ENCODE data around the gene ACBD5. TPM values are rescaled to one million over a fixed set of nuclear protein-coding genes. Genes with fewer than 3 reads are reported as not detected.
"Not testable (repeated sequence)": the region's sequence is repeated elsewhere in the genome, so short reads cannot be mapped to it uniquely, and the experiment has no call there.

The ACBD5 gene
- total RNA-seq: 8.7 TPM

- peak within 1 kb of the TSS; percentile 96 to 98 for H3K27ac ChIP-seq
- intact Hi-C loops (cut with DNase I): loop anchor here (2.0 to 5.0 kb wide), 3 partner anchors 264 to 1042 kb away; partner anchors contain the start of genes ABI1 and RAB18
- no peak for TF ChIP-seq CTCF (IDR thresholded peaks at IDR 0.05)
- H3K4me1 ChIP-seq: peaks cover 0 to 21% of the 10 kb centered on the region in 2 donors
- H3K27me3 ChIP-seq: no peaks in the 10 kb centered on the region
- H3K36me3 ChIP-seq: no peaks in the 10 kb centered on the region
- DNase-seq (ENCODE audit: low spot score in 2 of 2): peak; percentile 79 to 95
- no peaks in the 10 kb centered on the region for H3K9me3 ChIP-seq
- H3K4me3 ChIP-seq: peak within 1 kb of the TSS; percentile 79 to 86
Observed at GRCh38 chr10:27240212-27241009, at the start of gene ACBD5. TSS of gene ACBD5 (minus strand) at chr10:27240797. CDS start at chr10:27240688, 109 bp downstream.

- Histone ChIP-seq H3K27ac (no peak overlapping the region), H3K4me1 (no peaks in the 10 kb centered on the region), H3K27me3 (no peaks in the 10 kb centered on the region), H3K9me3 (no peaks in the 10 kb centered on the region), H3K4me3 (no peak overlapping the region), H3K36me3 (no peaks in the 10 kb centered on the region)
- no peak for DNase-seq (ENCODE audit: low spot score in 2 of 2)
- peak in 1 of 3 experiments; percentile 14 for TF ChIP-seq CTCF (IDR thresholded peaks at IDR 0.05)
- intact Hi-C loops (cut with DNase I): no loop called here
Observed at GRCh38 chr10:27285093-27285492, 44.5 kb upstream of the ACBD5 start.

- DNase-seq (ENCODE audit: low spot score in 2 of 2): no peak
- intact Hi-C loops (cut with DNase I): no loop called here
- H3K36me3 ChIP-seq: no peaks in the 10 kb centered on the region
- H3K27me3 ChIP-seq: no peaks in the 10 kb centered on the region
- no peak overlapping the region for H3K27ac ChIP-seq
- TF ChIP-seq CTCF (IDR thresholded peaks at IDR 0.05): no peak
- no peaks in the 10 kb centered on the region for H3K4me1 ChIP-seq
- no peaks in the 10 kb centered on the region for H3K9me3 ChIP-seq
- H3K4me3 ChIP-seq: no peak overlapping the region
Observed at GRCh38 chr10:27276581-27276980, 36.0 kb upstream of the ACBD5 start.

- H3K9me3 ChIP-seq; intact Hi-C loops (cut with DNase I); H3K27ac ChIP-seq; H3K36me3 ChIP-seq; H3K4me3 ChIP-seq; DNase-seq (ENCODE audit: low spot score in 2 of 2); H3K4me1 ChIP-seq; H3K27me3 ChIP-seq: not testable (repeated sequence)
Observed at GRCh38 chr10:27266025-27266424, 25.4 kb upstream of the ACBD5 start.

- H3K9me3 ChIP-seq; intact Hi-C loops (cut with DNase I); H3K36me3 ChIP-seq; H3K27ac ChIP-seq; DNase-seq (ENCODE audit: low spot score in 2 of 2); H3K4me3 ChIP-seq; H3K27me3 ChIP-seq; H3K4me1 ChIP-seq: not testable (repeated sequence)
Observed at GRCh38 chr10:27262788-27263187, 22.2 kb upstream of the ACBD5 start.

- DNase-seq (ENCODE audit: low spot score in 2 of 2): peak in 1 of 2 donors; percentile 62
- Histone ChIP-seq H3K27ac (no peak overlapping the region), H3K4me1 (peaks cover 0 to 5% of the 10 kb centered on the region in 2 donors), H3K36me3 (no peaks in the 10 kb centered on the region), H3K4me3 (peak overlapping the region; percentile 49 to 67), H3K27me3 (no peaks in the 10 kb centered on the region), H3K9me3 (no peaks in the 10 kb centered on the region)
- intact Hi-C loops (cut with DNase I): no loop called here
- TF ChIP-seq CTCF (IDR thresholded peaks at IDR 0.05): no peak
Observed at GRCh38 chr10:27258838-27259812, 18.5 kb upstream of the ACBD5 start.

Measured in ascending aorta (tissue), 2 donors.